ENCODE results near the gene SMARCC1.

DNA sequence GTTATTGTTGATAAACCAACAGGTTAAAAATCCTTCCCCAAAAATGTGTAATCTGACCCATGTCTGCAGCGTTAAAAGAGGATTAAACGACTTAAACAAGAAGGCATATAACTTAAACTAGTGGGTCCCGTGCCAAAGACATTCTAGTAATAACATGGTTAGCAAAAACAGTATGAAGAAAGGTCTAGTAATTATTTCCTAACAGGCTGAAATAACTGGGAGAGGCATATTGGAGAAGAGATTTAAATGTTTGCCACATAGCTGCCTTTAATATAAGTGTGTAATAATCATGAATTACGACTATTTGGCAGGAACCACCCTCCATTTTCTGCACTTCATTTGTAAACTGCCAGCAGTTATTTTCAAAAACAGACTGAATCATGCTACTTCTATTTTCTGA lies 135.3 kb downstream of the SMARCC1 start:
- TF ChIP-seq, protein P1, sequence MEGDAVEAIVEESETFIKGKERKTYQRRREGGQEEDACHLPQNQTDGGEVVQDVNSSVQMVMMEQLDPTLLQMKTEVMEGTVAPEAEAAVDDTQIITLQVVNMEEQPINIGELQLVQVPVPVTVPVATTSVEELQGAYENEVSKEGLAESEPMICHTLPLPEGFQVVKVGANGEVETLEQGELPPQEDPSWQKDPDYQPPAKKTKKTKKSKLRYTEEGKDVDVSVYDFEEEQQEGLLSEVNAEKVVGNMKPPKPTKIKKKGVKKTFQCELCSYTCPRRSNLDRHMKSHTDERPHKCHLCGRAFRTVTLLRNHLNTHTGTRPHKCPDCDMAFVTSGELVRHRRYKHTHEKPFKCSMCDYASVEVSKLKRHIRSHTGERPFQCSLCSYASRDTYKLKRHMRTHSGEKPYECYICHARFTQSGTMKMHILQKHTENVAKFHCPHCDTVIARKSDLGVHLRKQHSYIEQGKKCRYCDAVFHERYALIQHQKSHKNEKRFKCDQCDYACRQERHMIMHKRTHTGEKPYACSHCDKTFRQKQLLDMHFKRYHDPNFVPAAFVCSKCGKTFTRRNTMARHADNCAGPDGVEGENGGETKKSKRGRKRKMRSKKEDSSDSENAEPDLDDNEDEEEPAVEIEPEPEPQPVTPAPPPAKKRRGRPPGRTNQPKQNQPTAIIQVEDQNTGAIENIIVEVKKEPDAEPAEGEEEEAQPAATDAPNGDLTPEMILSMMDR (IDR thresholded peaks at IDR 0.05), result no peak
- TF ChIP-seq POLR2A (IDR thresholded peaks at IDR 0.05), result no peak
